ENCODE results near the gene ENAH. TPM values are rescaled to one million over a fixed set of nuclear protein-coding genes. Genes with fewer than 3 reads are reported as not detected.

The ENAH gene
- total and polyA plus RNA-seq, 9 of the 15 experiments (the other 6 are each of a cell fraction or from before 2014, with no cell fraction given) = 0.03 to 1.2 (median 0.15) TPM

GRCh38 chr1:225466848-225467192 is 186.1 kb downstream of the ENAH start (continued):
- no peak for TF ChIP-seq RBFOX2 (IDR thresholded peaks at IDR 0.05; ENCODE audit: low read depth, low read length)
- TF ChIP-seq ZNF444 (CRISPR knock-in tag; IDR thresholded peaks at IDR 0.05) = 0 out of 2 replicates have a peak, but pooled peaks have one; percentile 58
- no peak for TF ChIP-seq ZNF263 (CRISPR knock-in tag; IDR thresholded peaks at IDR 0.05; ENCODE audit: borderline replicate concordance)
- TF ChIP-seq FOXO4 (CRISPR knock-in tag; IDR thresholded peaks at IDR 0.05) = peak; percentile 88; the same call in 1 of the 2 replicates
- no peak for TF ChIP-seq RFX7 (CRISPR knock-in tag; IDR thresholded peaks at IDR 0.05)
- peak; percentile 82 for TF ChIP-seq ZBTB34 (CRISPR knock-in tag; IDR thresholded peaks at IDR 0.05)
- TF ChIP-seq ZNF717 (CRISPR knock-in tag; IDR thresholded peaks at IDR 0.05) = no peak
- TF ChIP-seq RBM17 (IDR thresholded peaks at IDR 0.05; ENCODE audit: borderline replicate concordance, low read depth, low read length) = no peak
- no peak for TF ChIP-seq MAX (CRISPR knock-in tag; IDR thresholded peaks at IDR 0.05)
- TF ChIP-seq E2F1 (CRISPR knock-in tag; IDR thresholded peaks at IDR 0.05) = no peak
- 0 out of 2 replicates have a peak, but pooled peaks have one; percentile 18 for TF ChIP-seq ZNF324 (CRISPR knock-in tag; IDR thresholded peaks at IDR 0.05)
- TF ChIP-seq ZNF79 (CRISPR knock-in tag; IDR thresholded peaks at IDR 0.05; ENCODE audit: low read depth) = peak; percentile 91
- no peak for TF ChIP-seq SRSF9 (IDR thresholded peaks at IDR 0.05; ENCODE audit: borderline replicate concordance, low read depth, low read length)
- TF ChIP-seq CBX5 (IDR thresholded peaks at IDR 0.05; ENCODE audit: borderline replicate concordance, low read depth) = no peak
- TF ChIP-seq ZNF12 (CRISPR knock-in tag; IDR thresholded peaks at IDR 0.05) = no peak
- TF ChIP-seq ZNF707 (CRISPR knock-in tag; conservative IDR thresholded peaks at IDR 0.05) = peak; percentile 63; the same call in 1 of the 2 replicates
- TF ChIP-seq NRF1 (conservative IDR thresholded peaks at IDR 0.05 in 1 of 2, IDR thresholded peaks at IDR 0.05 in 1 of 2) = no peak
- TF ChIP-seq MEIS2 (IDR thresholded peaks at IDR 0.05; ENCODE audit: partially characterized antibody) = no peak
- TF ChIP-seq ZNF124 (CRISPR knock-in tag; IDR thresholded peaks at IDR 0.05) = no peak
- peak; percentile 76; the same call in 1 of the 2 replicates for TF ChIP-seq ZNF165 (CRISPR knock-in tag; IDR thresholded peaks at IDR 0.05; ENCODE audit: borderline replicate concordance)
- no peak for TF ChIP-seq CBFA2T3 (IDR thresholded peaks at IDR 0.05)
- TF ChIP-seq ZBTB26 (CRISPR knock-in tag; IDR thresholded peaks at IDR 0.05) = peak; percentile 50; the same call in 1 of the 2 replicates
- TF ChIP-seq ZSCAN29 (IDR thresholded peaks at IDR 0.05) = no peak
- TF ChIP-seq SRF (CRISPR knock-in tag; IDR thresholded peaks at IDR 0.05) = peak in 1 of 2 experiments; percentile 45; a peak in 1 of 4 replicates
- no peak for TF ChIP-seq CBX3 (IDR thresholded peaks at IDR 0.05; ENCODE audit: borderline replicate concordance in 1 of 2, low read length in 2 of 2)
- TF ChIP-seq STAT5A (IDR thresholded peaks at IDR 0.05; ENCODE audit: borderline replicate concordance, low read length) = no peak
